ENCODE measurements around the gene IMMP2L.
A peak's percentile ranks its signal among the peaks of the same experiment; 100 is the strongest.
"Not testable (repeated sequence)": the region's sequence is repeated elsewhere in the genome, so short reads cannot be mapped to it uniquely, and the experiment has no call there.

The IMMP2L gene

DNA sequence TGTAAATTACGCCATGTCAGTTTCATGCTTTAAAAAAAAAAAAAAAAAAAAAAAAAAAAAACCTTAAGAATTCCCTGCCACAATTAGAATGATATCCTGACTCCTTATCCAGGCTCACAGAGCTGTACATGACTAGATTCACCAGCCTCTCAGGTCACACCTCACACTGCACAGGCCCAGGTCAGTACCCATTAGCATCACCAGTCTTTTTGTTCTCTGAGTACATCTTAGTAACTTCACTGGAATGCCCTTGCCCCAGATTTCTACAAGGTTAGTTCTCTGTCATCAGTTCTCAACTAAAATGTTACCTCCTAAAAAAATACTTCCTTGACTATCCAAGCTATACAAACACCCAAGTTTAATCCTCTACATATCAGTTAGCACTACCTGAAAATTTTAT, 260.4 kb downstream of the IMMP2L start:
- TF ChIP-seq CTCF (IDR thresholded peaks at IDR 0.05; ENCODE audit: low read depth, low read length) = no peak
- in situ Hi-C loops (cut with HindIII; ENCODE audit: low sequenced_read_pairs) = no loop called here
- H3K4me3 ChIP-seq (ENCODE audit: low read depth, low read length) = no peak overlapping the region
- DNase-seq (ENCODE audit: low read depth, low spot score) = no peak

GRCh38 chr7:111294494-111294893, 267.8 kb downstream of the IMMP2L start:
- H3K4me3 ChIP-seq (ENCODE audit: low read depth, low read length) = no peak overlapping the region
- in situ Hi-C loops (cut with HindIII; ENCODE audit: low sequenced_read_pairs) = no loop called here
- no peak for DNase-seq (ENCODE audit: low read depth, low spot score)
- TF ChIP-seq CTCF (IDR thresholded peaks at IDR 0.05; ENCODE audit: low read depth, low read length) = no peak

DNA sequence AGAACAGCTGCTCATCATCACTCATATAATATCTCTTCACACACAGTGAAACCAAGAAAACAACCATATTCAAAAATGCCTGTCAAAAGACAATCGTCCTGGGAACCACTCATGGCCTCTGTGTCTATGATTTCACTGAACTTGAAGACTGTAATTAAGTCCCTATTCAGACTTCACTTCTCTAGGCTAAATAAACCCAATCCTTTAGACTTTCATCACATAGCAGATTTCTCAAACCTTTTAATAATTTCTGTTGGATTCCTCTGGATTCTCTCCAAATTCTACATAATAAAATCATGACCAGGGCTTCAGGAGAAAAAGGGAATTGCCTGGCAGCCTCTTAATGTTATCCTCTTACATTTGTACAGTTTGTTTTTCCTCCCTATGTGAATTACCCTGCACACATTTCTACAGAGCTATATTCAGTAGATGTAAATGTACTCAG, 270.2 kb downstream of the IMMP2L start:
- in situ Hi-C loops (cut with HindIII; ENCODE audit: low sequenced_read_pairs) = no loop called here
- H3K4me3 ChIP-seq (ENCODE audit: low read depth, low read length) = no peak overlapping the region
- TF ChIP-seq CTCF (IDR thresholded peaks at IDR 0.05; ENCODE audit: low read depth, low read length) = no peak
- DNase-seq (ENCODE audit: low read depth, low spot score) = peak; percentile 22

GRCh38 chr7:111290982-111291381, 271.3 kb downstream of the IMMP2L start:
- DNase-seq (ENCODE audit: low read depth, low spot score) = no peak
- H3K4me3 ChIP-seq (ENCODE audit: low read depth, low read length) = no peak overlapping the region
- no peak for TF ChIP-seq CTCF (IDR thresholded peaks at IDR 0.05; ENCODE audit: low read depth, low read length)
- in situ Hi-C loops (cut with HindIII; ENCODE audit: low sequenced_read_pairs) = no loop called here

GRCh38 chr7:111290419-111290818, 271.9 kb downstream of the IMMP2L start:
- in situ Hi-C loops (cut with HindIII; ENCODE audit: low sequenced_read_pairs) = no loop called here

DNA sequence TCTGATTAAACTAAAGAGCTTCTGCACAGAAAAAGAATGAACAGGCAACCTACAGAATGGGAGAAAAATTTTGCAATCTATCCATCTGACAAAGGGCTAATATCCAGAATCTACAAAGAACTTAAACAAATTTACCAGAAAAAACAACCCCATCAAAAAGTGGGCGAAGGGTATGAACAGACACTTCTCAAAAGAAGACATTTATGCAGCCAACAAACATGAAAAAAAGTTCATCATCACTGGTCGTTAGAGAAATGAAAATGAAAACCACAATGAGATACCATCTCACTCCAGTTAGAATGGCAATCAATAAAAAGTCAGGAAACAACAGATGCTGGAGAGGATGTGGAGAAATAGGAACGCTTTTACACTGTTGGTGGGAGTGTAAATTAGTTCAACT, 273.9 kb downstream of the IMMP2L start:
- DNase-seq (ENCODE audit: low read depth, low spot score); H3K4me3 ChIP-seq (ENCODE audit: low read depth, low read length); in situ Hi-C loops (cut with HindIII; ENCODE audit: low sequenced_read_pairs): not testable (repeated sequence)

More at GRCh38 chr7:111290419-111290818, 271.9 kb downstream of the IMMP2L start:
- no peak overlapping the region for H3K4me3 ChIP-seq (ENCODE audit: low read depth, low read length)
- TF ChIP-seq CTCF (IDR thresholded peaks at IDR 0.05; ENCODE audit: low read depth, low read length) = no peak
- no peak for DNase-seq (ENCODE audit: low read depth, low spot score)

- no peak for DNase-seq (ENCODE audit: low read depth, low spot score)
- in situ Hi-C loops (cut with HindIII; ENCODE audit: low sequenced_read_pairs) = no loop called here
- no peak overlapping the region for H3K4me3 ChIP-seq (ENCODE audit: low read depth, low read length)
- TF ChIP-seq CTCF (IDR thresholded peaks at IDR 0.05; ENCODE audit: low read depth, low read length) = no peak
These were observed 279.7 kb downstream of the IMMP2L start for GRCh38 chr7:111282626-111283025.
